ENCODE measurements around the gene VAV2. TPM values are rescaled to one million over a fixed set of nuclear protein-coding genes. Genes with fewer than 3 reads are reported as not detected.

VAV2 gene
- total and polyA plus RNA-seq, 9 of the 15 experiments (the other 6 are each of a cell fraction or from before 2014, with no cell fraction given): 0.01 to 2.7 (median 1.0) TPM; not detected in 1

GRCh38 chr9:133882849-133883755 lies 109.0 kb downstream of the VAV2 start:
- no peaks in the 10 kb centered on the region for H3K36me3 ChIP-seq (ENCODE audit: control insufficient read depth, insufficient read depth, low read length)
- no peaks in the 10 kb centered on the region for H3K9me1 ChIP-seq (ENCODE audit: control insufficient read depth, insufficient read depth, low read length)
- ATAC-seq (no peak), FAIRE-seq (no peak), DNase-seq (ENCODE audit: extremely low read depth in 1 of 4, low spot score in 3 of 4) (no peak)
- no peak overlapping the region for H2AFZ ChIP-seq (ENCODE audit: low read depth, low read length)
- H4K20me1 ChIP-seq (replicated peaks; ENCODE audit: control insufficient read depth, insufficient read depth, low read length): peaks cover 54% of the 10 kb centered on the region
- 3% methylated on average over 21 of the region's 24 CpGs for WGBS (ENCODE audit: insufficient coverage, low coverage, missing lambda C conversion rate)
- no TSS peak for BruUV-seq (replicated peaks)
- no peaks in the 10 kb centered on the region for H3K79me2 ChIP-seq (ENCODE audit: control insufficient read depth, insufficient read depth, low read length)
- H3K27me3 ChIP-seq (ENCODE audit: control insufficient read depth in 2 of 2, insufficient read depth in 2 of 2, low read length in 2 of 2): peaks cover 23 to 92% of the 10 kb centered on the region in 2 experiments; a peak in 4 of 5 replicates
- H3K4me3 ChIP-seq: no peak overlapping the region
- CTCF ChIA-PET (ENCODE audit: low intra/inter-chr PET ratio): no interaction called here
- H3K4me1 ChIP-seq (replicated peaks in 1 of 2; ENCODE audit: control insufficient read depth in 2 of 2, insufficient read depth in 2 of 2, low read length in 2 of 2): no peaks in the 10 kb centered on the region; a peak in 1 of 5 replicates
- no peak overlapping the region for H3K9ac ChIP-seq (ENCODE audit: insufficient read depth in 1 of 2, low read depth in 2 of 2, low read length in 2 of 2)
- POLR2A ChIA-PET: interaction anchor here (0.6 kb wide), 1 partner anchor 33 kb away, joined by 3 read pairs; no protein-coding TSS in a partner anchor
- in situ Hi-C loops (cut with MboI) (no loop called here), intact Hi-C loops (cut with micrococcal nuclease) (no loop called here)
- H3K4me2 ChIP-seq (ENCODE audit: insufficient read depth, low read length): no peak overlapping the region
- no peak overlapping the region for H3K27ac ChIP-seq (ENCODE audit: extremely low read depth, low read depth, low read length)
- no peaks in the 10 kb centered on the region for H3K9me3 ChIP-seq (replicated peaks; ENCODE audit: control insufficient read depth, insufficient read depth, low read depth, low read length)
- TF ChIP-seq TAF1 (IDR thresholded peaks at IDR 0.05; ENCODE audit: control insufficient read depth, extremely low read depth, insufficient read depth, low read length, severe bottlenecking): no peak
- TF ChIP-seq TOE1 (IDR thresholded peaks at IDR 0.05; ENCODE audit: borderline replicate concordance): no peak
- no peak for TF ChIP-seq TOE1 (CRISPR knock-in tag; IDR thresholded peaks at IDR 0.05; ENCODE audit: borderline replicate concordance, low read depth)
- TF ChIP-seq ELK1 (CRISPR knock-in tag; IDR thresholded peaks at IDR 0.05): no peak
- TF ChIP-seq EP300 (IDR thresholded peaks at IDR 0.05; ENCODE audit: low read length): no peak
- TF ChIP-seq ZBTB26 (CRISPR knock-in tag; IDR thresholded peaks at IDR 0.05): no peak
- no peak for TF ChIP-seq ZNF347 (CRISPR knock-in tag; IDR thresholded peaks at IDR 0.05; ENCODE audit: low read depth)
- TF ChIP-seq FOXA1 (IDR thresholded peaks at IDR 0.05; ENCODE audit: borderline replicate concordance): no peak
- no peak for TF ChIP-seq MNT (conservative IDR thresholded peaks at IDR 0.05)
- TF ChIP-seq L3MBTL2 (IDR thresholded peaks at IDR 0.05): no peak
- no peak for TF ChIP-seq ILF3 (IDR thresholded peaks at IDR 0.05; ENCODE audit: borderline replicate concordance)
- no peak for TF ChIP-seq MAFG (tag; conservative IDR thresholded peaks at IDR 0.05)
- TF ChIP-seq CSDE1 (IDR thresholded peaks at IDR 0.05): no peak
- TF ChIP-seq SMARCC2 (IDR thresholded peaks at IDR 0.05; ENCODE audit: low read depth): no peak
- TF ChIP-seq ZNF77 (CRISPR knock-in tag; IDR thresholded peaks at IDR 0.05): no peak
- TF ChIP-seq ASH1L (IDR thresholded peaks at IDR 0.05; ENCODE audit: borderline replicate concordance, low read depth, partially characterized antibody): no peak
- TF ChIP-seq KDM2B (CRISPR knock-in tag; IDR thresholded peaks at IDR 0.05): no peak
- no peak for TF ChIP-seq PKNOX1 (IDR thresholded peaks at IDR 0.05)

Data from K562 (cell line).